Body of pancreas (tissue), 4 donors: ENCODE data around the gene KLHL22. TPM values are rescaled to one million over a fixed set of nuclear protein-coding genes. Genes with fewer than 3 reads are reported as not detected.

Experiments used
- ATAC-seq: fragments of 150-250 bp; one replicate; pipeline ENCODE4 v1.9.1; 2016
- DNase-seq, 4 donors: peaks; one replicate each; pipeline ENCODE4 v3.0.0-alpha.2; 2019
- H3K27ac ChIP-seq, 4 donors: fragments of 200-600 bp; sonication (generic); 1 replicate in 3 of 4; 2 replicates in 1 of 4; pipeline versions ENCODE4 v1.5.1 to v1.6.1; 2016 to 2019; ENCODE audit warnings: mild to moderate bottlenecking in 1 of 4, mixed read lengths in 1 of 4, moderate library complexity in 1 of 4
- H3K27me3 ChIP-seq, 2 donors: fragments of 200-600 bp; sonication (generic); one replicate each; pipeline ENCODE4 v1.6.0; 2016; ENCODE audit warnings: mild to moderate bottlenecking in 1 of 2
- H3K36me3 ChIP-seq, 2 donors: fragments of 200-600 bp; sonication (generic); replicated peaks in 1 of 2; 2 replicates each; pipeline ENCODE4 v1.5.1; 2016; ENCODE audit warnings: low read depth in 2 of 2; ENCODE audit not compliant: insufficient read depth in 1 of 2
- H3K4me1 ChIP-seq: fragments of 200-600 bp; sonication (generic); one replicate; pipeline ENCODE4 v1.6.0; 2016
- H3K4me3 ChIP-seq, 2 donors: fragments of 200-600 bp; sonication (generic); 1 replicate in 1 of 2; 2 replicates in 1 of 2; pipeline ENCODE4 v1.5.1; 2016 to 2019
- H3K9me3 ChIP-seq, 3 donors: fragments of 200-600 bp; sonication (generic); 1 replicate in 2 of 3; 2 replicates in 1 of 3; pipeline ENCODE4 v1.5.1; 2016
- POLR2A ChIP-seq, 3 donors: fragments of 450-650 bp; IDR thresholded peaks; one replicate each; pipeline ENCODE4 v1.6.1; 2016; ENCODE audit warnings: antibody characterized with exemption in 3 of 3, mild to moderate bottlenecking in 2 of 3
- WGBS, 2 donors: methylation state at CpG; one replicate each; pipeline ENCODE4 v1.1.5; 2017; 5-methylcytosine and 5-hydroxymethylcytosine counted together
- intact Hi-C: fragments of 100-400 bp; cut with DNase I; formaldehyde crosslinking; loops from one replicate; pipeline ENCODE4 v1.15.1; 2023
- total RNA-seq, 2 donors: library from RNA; depleted of rRNA; stranded (reverse); fragments of >200 nt; gene quantifications; one replicate each; pipeline ENCODE4 v1.1.0, GENCODE V29; 2016
- TF ChIP-seq, protein P1 (sequence below), 7 experiments: fragments of 450-650 bp in 4 of 7; fragments of 200-600 bp in 3 of 7; sonication (generic) in 3 of 7; IDR thresholded peaks; one replicate each; pipeline ENCODE4 v1.5.1; 2016 to 2019; ENCODE audit warnings: antibody characterized with exemption in 7 of 7

Gene KLHL22
- total RNA-seq, 2 donors from 2014 or later, result 10.1 to 11.9 TPM

DNA sequence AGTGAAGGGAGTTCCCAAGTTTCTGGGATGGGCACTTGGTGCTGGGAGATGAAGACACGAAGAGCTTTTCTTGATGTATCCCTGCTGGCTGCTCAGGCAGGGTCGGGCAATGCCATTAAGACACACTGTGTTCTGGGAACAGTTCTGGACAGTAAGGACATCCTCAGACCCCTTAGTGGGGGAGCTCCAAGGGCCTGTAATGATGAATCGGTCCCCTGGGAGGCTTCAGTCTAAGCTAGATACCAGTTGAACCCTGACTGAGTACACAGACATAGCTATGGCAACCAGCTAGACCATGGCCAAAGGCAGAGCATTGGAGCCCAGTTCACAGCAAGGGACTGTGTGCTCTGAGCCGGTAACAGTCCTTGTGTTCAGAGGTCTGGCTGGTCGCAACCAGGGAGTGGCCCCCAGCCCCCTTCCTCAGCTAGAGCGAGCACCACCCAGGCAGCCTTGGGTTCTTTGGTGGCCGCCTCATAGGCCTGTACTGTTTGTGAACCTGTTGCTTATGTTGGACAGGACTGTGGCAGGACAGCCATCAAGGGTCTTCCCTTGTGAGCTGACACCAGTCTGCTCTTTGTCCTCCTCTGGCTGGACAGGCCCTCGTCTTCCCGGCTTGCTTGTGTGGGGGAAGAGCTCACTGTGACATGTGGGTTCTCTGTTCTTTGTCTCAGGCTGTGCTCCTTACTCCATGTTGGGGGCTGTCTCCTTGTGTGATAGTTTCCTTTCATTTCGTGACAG, 36.8 kb upstream of the KLHL22 start:
- no peaks in the 10 kb centered on the region for H3K9me3 ChIP-seq
- ATAC-seq (no peak), DNase-seq (no peak)
- H3K4me3 ChIP-seq, result no peak overlapping the region
- H3K4me1 ChIP-seq, result peaks cover 23% of the 10 kb centered on the region
- WGBS, 2 donors, result 78 to 93% methylated on average over 9 to 10 of the region's 10 CpGs
- H3K27ac ChIP-seq, result peak overlapping the region in 3 of 4 donors; percentile 39 to 63 (median 55)
- intact Hi-C loops, result no loop called here
- no peaks in the 10 kb centered on the region for H3K27me3 ChIP-seq
- TF ChIP-seq, protein P1, sequence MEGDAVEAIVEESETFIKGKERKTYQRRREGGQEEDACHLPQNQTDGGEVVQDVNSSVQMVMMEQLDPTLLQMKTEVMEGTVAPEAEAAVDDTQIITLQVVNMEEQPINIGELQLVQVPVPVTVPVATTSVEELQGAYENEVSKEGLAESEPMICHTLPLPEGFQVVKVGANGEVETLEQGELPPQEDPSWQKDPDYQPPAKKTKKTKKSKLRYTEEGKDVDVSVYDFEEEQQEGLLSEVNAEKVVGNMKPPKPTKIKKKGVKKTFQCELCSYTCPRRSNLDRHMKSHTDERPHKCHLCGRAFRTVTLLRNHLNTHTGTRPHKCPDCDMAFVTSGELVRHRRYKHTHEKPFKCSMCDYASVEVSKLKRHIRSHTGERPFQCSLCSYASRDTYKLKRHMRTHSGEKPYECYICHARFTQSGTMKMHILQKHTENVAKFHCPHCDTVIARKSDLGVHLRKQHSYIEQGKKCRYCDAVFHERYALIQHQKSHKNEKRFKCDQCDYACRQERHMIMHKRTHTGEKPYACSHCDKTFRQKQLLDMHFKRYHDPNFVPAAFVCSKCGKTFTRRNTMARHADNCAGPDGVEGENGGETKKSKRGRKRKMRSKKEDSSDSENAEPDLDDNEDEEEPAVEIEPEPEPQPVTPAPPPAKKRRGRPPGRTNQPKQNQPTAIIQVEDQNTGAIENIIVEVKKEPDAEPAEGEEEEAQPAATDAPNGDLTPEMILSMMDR (IDR thresholded peaks at IDR 0.05), result no peak
- TF ChIP-seq POLR2A (IDR thresholded peaks at IDR 0.05), result no peak
- peaks cover 0 to 2% of the 10 kb centered on the region in 2 donors for H3K36me3 ChIP-seq

DNA sequence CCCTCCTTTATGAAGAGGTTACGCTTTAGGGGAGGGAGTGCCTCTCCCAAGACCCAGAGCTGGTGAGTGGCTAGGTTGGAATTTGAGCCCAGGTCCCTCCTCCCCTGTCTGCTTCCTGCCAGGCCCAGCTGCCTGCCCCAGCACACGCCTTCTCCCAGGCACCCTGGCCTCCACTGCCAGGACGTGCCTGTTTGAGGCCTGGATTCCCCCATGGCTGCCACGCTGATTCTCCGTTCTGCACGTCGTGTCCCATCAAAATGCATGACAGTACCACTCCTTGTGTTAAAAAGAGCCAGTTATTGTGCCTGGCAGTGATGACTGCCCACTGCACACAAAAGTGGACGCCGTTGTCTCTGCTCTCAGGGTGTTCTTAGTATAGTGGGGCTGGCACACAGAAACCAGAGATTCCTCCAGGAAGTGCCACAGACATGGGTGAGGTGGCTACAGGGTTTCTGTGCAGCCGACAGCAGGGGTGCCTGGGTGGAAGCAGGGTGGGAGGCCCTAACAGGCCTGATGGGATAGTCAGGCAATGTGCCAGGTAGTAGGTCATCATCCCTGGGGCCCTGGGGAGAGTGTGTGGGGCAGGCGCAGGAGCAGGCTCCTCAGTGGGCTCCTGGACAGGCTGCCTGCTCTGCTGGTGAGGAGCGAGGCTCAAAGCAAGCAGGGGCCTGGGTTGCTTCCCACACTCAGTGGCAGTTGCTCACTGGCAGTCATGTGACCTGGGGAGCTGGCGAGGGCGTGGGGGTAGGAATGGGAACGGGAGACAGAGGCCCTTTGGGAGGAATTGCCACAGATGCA, 36.0 kb upstream of the KLHL22 start:
- Histone ChIP-seq H3K27ac (peak overlapping the region; percentile 7 to 63 (median 47)), H3K36me3 (peaks cover 0 to 2% of the 10 kb centered on the region in 2 donors), H3K4me3 (no peak overlapping the region), H3K4me1 (peaks cover 23% of the 10 kb centered on the region), H3K9me3 (no peaks in the 10 kb centered on the region), H3K27me3 (no peaks in the 10 kb centered on the region)
- WGBS, 2 donors, result 58 to 62% methylated on average over 7 to 15 of the region's 15 CpGs
- ATAC-seq, result peak; percentile 69
- DNase-seq, result peak in 2 of 4 donors; percentile 32 to 54
- TF ChIP-seq, protein P1 (IDR thresholded peaks at IDR 0.05), result no peak
- no peak for TF ChIP-seq POLR2A (IDR thresholded peaks at IDR 0.05)
- intact Hi-C loops, result no loop called here

DNA sequence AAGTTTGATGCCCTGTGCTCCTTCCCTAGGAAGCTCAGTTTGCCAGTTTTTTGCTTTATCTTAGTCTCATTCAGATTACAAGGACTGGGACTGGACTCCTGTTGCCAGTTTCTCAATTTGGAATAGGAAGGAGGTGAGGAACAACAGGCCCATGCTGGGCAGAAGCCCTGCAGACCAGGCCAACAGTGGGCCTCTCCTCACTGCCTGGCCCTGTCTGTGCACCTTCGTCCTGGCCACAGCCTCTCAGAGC, 35.5 kb upstream of the KLHL22 start:
- H3K36me3 ChIP-seq, result peaks cover 0 to 2% of the 10 kb centered on the region in 2 donors
- DNase-seq (no peak), ATAC-seq (no peak)
- H3K4me1 ChIP-seq, result peaks cover 23% of the 10 kb centered on the region
- intact Hi-C loops, result no loop called here
- TF ChIP-seq, protein P1 (IDR thresholded peaks at IDR 0.05), result no peak
- no peak for TF ChIP-seq POLR2A (IDR thresholded peaks at IDR 0.05)
- no peaks in the 10 kb centered on the region for H3K9me3 ChIP-seq
- H3K4me3 ChIP-seq, result no peak overlapping the region
- peak overlapping the region; percentile 7 to 63 (median 42) for H3K27ac ChIP-seq
- 44% methylated on average over 1 of the region's 1 CpG; no CpG with 5 or more reads in 1 of the 2 donors for WGBS, 2 donors
- H3K27me3 ChIP-seq, result no peaks in the 10 kb centered on the region

DNA sequence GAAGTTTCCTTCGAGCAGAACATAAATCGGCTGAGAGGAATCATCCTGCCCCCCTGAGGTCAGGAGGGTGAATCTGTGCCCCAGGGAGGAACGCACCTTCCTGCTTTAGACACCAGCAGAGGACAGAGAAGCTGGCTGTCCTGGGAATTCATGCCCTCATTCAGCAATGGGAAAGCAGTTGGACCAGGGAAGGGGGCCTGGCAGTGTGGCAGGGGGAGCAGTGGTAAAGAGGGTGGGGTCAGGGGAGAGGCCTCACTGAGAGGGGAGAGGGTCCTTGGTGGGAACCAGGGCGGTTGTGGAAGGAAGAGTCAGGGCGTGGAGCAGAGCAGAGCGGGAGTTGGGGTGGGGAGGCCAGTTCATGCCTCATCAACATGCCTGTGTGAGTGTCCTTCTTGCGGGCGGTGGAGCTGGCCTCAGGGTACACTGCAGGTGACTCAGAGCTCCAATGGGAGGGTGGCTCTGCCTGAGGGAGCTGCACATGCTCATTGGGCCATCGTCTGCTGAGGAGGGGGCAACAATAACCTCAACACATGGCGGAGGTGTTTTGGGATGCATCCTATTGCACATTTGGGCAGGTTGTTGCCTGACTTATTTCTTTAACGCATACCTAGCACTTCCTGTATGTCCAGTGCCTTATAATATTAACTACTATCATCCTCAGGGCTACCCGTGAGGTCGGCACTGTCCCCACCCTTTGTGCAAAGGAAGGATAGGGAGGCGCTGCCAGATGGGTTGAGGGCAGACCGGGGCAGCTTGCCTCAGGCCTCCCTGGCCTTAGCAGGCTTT, 35.0 kb upstream of the KLHL22 start:
- intact Hi-C loops, result no loop called here
- H3K36me3 ChIP-seq, result peaks cover 0 to 2% of the 10 kb centered on the region in 2 donors
- peaks cover 23% of the 10 kb centered on the region for H3K4me1 ChIP-seq
- 84 to 87% methylated on average over 11 to 15 of the region's 15 CpGs for WGBS, 2 donors
- no peaks in the 10 kb centered on the region for H3K27me3 ChIP-seq
- TF ChIP-seq POLR2A (IDR thresholded peaks at IDR 0.05), result no peak
- TF ChIP-seq, protein P1 (IDR thresholded peaks at IDR 0.05), result no peak
- H3K9me3 ChIP-seq, result no peaks in the 10 kb centered on the region
- H3K4me3 ChIP-seq, result no peak overlapping the region
- DNase-seq (no peak), ATAC-seq (no peak)
- H3K27ac ChIP-seq, result peak overlapping the region in 3 of 4 donors; percentile 28 to 63 (median 55)
